Stimulated activated CD4-positive, alpha-beta T cell treated with anti-CD3 and anti-CD28 coated beads, Interleukin-4, amount 100 ng/mL, for 4 hours (primary cell): Measurements from ENCODE around the gene KANSL1.
"Not testable (repeated sequence)": the region's sequence is repeated elsewhere in the genome, so short reads cannot be mapped to it uniquely, and the experiment has no call there.

Experiments
- DNase-seq, 2 experiments: peaks; one replicate each; pipeline ENCODE4 v3.0.0-alpha.2; 2020

KANSL1 gene

GRCh38 chr17:46019408-46019925, 173.8 kb downstream of the KANSL1 start:
- not testable (repeated sequence) for DNase-seq

GRCh38 chr17:46013502-46014165, 179.6 kb downstream of the KANSL1 start:
- no peak for DNase-seq

GRCh38 chr17:46013127-46013501, 180.1 kb downstream of the KANSL1 start:
- no peak for DNase-seq

GRCh38 chr17:46012506-46013079, 180.6 kb downstream of the KANSL1 start:
- no peak for DNase-seq

GRCh38 chr17:46011711-46012505, 181.3 kb downstream of the KANSL1 start:
- no peak for DNase-seq

GRCh38 chr17:46010597-46011186, 182.5 kb downstream of the KANSL1 start:
- DNase-seq, result no peak

- no peak for DNase-seq
Observed at GRCh38 chr17:46009681-46010596, 183.3 kb downstream of the KANSL1 start.

GRCh38 chr17:46008591-46008990, 184.6 kb downstream of the KANSL1 start:
- DNase-seq, result no peak

- DNase-seq, result no peak
Observed at GRCh38 chr17:46007461-46007965, 185.7 kb downstream of the KANSL1 start.

- DNase-seq, result not testable (repeated sequence)
Observed at GRCh38 chr17:46006082-46006481, 187.1 kb downstream of the KANSL1 start.

GRCh38 chr17:46003907-46004748, 189.1 kb downstream of the KANSL1 start:
- no peak for DNase-seq

- no peak for DNase-seq
Observed at GRCh38 chr17:46002973-46003316, 190.3 kb downstream of the KANSL1 start.

GRCh38 chr17:46002311-46002972, 190.8 kb downstream of the KANSL1 start:
- DNase-seq, result peak; percentile 54 to 61

GRCh38 chr17:46001390-46002310, 191.6 kb downstream of the KANSL1 start:
- DNase-seq, result no peak

- no peak for DNase-seq
Observed at GRCh38 chr17:46000757-46001156, 192.5 kb downstream of the KANSL1 start.

- no peak for DNase-seq
Observed at GRCh38 chr17:46000292-46000691, 192.9 kb downstream of the KANSL1 start.

GRCh38 chr17:45999900-46000290, 193.3 kb downstream of the KANSL1 start:
- no peak for DNase-seq

- no peak for DNase-seq
Observed at GRCh38 chr17:45998987-45999899, 194.0 kb downstream of the KANSL1 start, which contains the start of gene STH. STH (plus strand) TSS chr17:45999250; CDS start chr17:45999280, 30 bp downstream.
